Skin epidermis (tissue), 12 donors: ENCODE measurements around the gene ARID4B.
"Not testable (repeated sequence)": the region's sequence is repeated elsewhere in the genome, so short reads cannot be mapped to it uniquely, and the experiment has no call there.

Experiments
- H3K27ac ChIP-seq, 21 experiments: fragments of 200-600 bp; sonication (generic) in 11 of 21; one replicate each; pipeline ENCODE4 v1.5.0; 2020; ENCODE audit warnings: mild to moderate bottlenecking in 3 of 21, inconsistent platforms in 2 of 21, moderate library complexity in 2 of 21
- H3K4me3 ChIP-seq, 7 experiments: fragments of 200-600 bp; sonication (generic) in 2 of 7; one replicate each; pipeline ENCODE4 v1.5.0; 2020; ENCODE audit warnings: inconsistent platforms in 2 of 7, mild to moderate bottlenecking in 2 of 7, moderate library complexity in 1 of 7

ARID4B gene

DNA sequence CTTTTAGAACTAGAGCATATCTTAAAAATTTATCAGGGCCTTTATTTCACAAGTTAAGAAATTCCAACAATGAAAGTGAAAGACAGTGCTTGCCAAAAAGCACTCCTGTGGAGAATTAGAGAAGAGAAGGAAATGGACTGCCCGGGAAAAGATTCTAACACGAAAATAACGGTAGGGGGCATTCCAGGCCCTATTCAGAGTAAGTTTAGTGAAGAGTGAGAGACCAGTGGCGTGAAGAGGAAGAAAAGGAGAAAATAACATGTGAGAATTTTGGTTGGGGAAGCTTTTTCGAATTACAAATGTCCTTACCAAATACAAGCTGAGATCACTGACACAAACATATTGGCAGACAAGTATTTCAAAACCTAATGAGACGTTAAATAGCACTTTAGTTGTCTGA lies 128.5 kb downstream of the ARID4B start:
- Histone ChIP-seq H3K27ac (peak overlapping the region in 1 of 21 experiments; percentile 26), H3K4me3 (no peak overlapping the region)

DNA sequence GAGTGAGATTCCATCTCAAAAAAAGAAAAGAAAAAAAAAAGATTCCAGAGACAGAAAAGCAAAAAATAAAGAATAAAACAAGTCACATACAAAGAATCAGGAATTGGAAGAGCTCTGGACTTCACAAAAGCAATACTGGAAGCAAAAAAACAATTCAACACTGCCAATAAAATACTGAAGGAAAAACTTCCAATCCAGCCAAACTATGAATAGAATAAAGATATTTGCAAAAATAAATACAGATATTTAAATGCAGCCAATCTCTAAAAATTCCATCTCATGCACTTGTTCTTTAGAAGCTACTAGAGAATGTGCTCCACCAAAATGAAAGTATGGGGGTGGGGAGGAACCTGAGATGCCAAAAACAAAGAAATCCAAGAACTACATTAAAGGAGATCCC lies 137.5 kb downstream of the ARID4B start:
- H3K27ac ChIP-seq = no peak overlapping the region

DNA sequence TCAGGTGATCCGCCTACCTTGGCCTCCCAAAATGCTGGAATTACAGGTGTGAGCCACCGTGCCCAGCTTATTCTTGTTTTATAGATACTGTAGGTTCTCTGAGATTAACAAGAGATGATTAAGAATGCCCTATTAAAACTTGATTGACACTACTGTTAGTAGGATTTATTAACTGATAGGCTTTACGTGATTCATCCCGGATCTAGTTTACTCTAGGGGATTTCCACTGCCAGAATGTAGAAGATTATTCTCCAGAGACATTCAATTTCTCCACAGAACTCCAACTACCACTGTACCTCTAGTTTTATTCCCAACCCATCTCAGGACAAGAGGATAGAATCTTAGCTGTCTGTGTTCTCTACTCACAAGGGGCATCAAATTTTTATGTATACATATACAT lies 140.7 kb downstream of the ARID4B start:
- Histone ChIP-seq H3K4me3 (no peak overlapping the region), H3K27ac (no peak overlapping the region)

More for the DNA sequence above, 137.5 kb downstream of the ARID4B start:
- H3K4me3 ChIP-seq = no peak overlapping the region

DNA sequence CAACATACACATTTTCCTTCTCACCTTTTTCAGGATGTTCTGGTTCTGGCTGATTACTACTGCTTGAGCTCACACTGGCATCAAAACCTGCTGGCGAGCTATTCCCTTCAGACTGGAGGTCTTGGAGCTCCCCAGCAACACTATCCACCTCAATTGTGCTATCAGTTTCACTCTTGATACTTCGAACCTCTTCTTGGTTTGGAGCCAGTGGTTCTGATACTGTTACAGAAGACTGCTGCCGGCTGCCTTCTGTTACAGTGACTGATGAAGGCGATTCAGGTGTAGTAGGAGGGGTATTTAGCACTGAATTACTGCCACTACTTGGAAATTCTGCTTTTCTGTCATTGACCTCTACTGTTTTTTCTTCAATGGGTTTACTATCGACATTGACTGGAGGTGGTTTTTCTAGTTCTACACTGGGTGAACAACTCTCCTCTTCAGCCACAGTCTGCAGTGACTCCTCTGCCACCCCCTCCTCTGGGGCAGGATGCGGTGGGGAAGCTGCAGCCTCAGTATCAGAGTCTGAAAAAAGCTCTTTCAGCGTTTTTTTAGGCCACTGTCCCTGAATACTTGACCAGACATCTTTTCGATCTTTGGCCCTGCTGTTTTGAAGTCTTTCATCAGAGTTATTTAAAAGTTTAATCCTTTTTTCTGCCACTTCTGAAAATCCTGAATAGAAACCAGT lies 146.3 kb downstream of the ARID4B start:
- no peak overlapping the region for H3K4me3 ChIP-seq
- H3K27ac ChIP-seq = no peak overlapping the region

DNA sequence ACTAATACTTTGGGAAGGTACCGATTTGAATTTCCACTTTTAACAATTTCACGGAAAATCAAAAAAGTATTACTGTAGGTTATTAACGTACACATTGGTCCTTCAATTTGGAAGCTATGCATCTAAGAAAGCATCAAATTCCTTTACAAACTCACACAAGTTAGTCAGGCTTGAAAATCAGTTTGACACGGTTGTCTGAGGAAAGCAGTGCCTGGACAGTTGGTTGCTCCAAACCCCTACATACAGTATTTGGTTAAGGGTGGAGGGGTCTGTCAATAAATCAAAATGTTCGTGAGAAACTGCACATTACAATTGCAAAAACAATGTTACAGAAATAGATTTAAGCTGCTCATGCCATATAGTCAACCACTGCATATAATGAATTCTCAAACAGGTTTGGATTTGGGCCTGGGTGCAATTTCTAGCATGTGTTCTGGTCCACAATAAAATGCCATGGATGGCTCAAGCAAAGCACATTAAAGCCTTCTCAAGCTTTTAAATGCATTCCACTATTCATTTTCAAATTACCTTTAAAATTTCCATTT lies 147.0 kb downstream of the ARID4B start:
- no peak overlapping the region for H3K27ac ChIP-seq
- H3K4me3 ChIP-seq = no peak overlapping the region

DNA sequence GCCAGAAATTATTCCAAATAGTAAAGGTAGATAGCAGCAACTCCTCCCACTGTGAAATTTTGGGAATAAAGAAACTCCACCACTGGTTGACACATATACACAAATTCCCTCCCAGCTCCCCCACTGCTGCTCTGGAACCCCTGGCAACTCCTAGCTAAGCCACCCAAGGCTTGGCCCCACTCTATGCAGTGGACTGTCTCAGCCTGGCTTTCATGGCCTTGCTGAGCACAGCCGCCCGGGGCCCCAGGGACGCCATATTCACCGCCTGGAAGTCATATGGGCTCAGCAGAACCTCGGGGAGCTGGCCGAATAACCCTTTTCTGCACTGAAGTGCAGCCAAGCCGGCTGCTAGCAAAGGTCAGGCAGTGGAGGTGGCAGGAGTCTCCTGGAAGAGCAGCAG lies 151.5 kb downstream of the ARID4B start:
- Histone ChIP-seq H3K4me3 (no peak overlapping the region), H3K27ac (no peak overlapping the region)

DNA sequence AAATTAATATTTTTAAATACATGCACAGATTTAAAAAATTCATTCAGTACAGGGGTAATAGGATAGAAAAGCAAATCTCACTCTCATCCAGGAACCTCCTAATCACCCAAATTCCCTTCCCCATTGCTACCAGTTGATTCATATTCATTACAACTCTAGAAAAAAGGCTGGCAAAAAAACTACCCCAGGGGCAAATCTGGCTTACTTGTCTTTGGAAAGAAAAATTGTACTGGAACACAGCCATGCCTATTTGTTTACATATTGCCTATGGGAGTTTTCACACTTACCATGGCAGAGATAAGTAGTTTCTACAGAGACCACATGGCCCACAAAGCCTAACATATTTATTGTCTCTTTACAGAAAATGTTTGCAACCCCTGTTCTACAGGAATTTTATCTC lies 158.0 kb downstream of the ARID4B start:
- Histone ChIP-seq H3K27ac (no peak overlapping the region), H3K4me3 (no peak overlapping the region)

DNA sequence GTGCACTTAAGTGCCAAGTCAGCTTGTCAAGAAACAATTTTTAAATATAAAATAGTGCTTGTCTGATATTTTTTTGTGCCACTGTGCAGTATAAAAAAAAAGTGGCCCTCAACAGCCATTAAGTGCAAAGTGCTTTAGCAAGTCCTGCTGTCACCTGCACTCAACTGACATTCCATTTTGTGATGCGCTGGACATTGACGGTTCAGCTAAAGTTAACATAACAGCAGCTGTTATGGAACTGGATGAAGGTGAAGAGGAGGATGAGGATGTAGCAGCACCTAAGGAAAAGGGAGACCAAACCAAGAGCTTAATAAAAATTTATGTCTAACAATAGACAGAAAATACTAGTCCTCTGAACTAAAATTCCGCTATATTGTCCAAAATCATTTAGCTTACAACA lies 159.6 kb downstream of the ARID4B start:
- Histone ChIP-seq H3K27ac (no peak overlapping the region), H3K4me3 (no peak overlapping the region)

DNA sequence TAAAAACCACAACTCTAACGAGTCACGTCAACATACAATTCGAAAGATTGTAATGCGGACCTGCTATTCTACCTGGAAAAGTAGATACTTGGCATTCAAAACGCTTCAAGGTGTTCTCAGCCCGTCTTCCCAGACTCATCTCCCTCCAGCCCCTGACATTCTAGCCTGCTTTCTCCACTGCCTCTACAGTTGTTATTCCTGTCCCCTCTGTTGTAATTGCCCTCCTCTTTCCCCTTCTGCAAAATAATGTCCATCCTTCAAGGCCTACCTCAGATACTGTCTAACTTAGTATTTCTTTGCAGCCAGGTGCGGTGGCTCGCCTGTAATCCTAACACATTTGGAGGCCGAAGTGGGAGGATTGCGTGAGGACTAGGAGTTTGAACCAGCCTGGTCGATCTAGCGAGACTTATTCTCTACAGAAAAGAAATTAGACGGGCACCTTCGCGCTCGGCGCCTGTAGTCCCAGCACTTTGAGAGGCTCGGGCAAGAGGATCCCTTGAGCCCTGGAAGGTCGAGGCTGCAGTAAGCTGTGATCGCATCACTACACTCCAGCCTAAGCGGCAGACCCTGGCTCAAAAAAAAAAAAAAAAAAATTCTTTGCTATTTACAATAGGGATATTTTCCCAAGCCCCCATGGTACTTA lies 166.2 kb downstream of the ARID4B start:
- Histone ChIP-seq H3K27ac (peak overlapping the region in 20 of 21 experiments; percentile 83 to 96 (median 91)), H3K4me3 (peak overlapping the region; percentile 50 to 88 (median 70))

DNA sequence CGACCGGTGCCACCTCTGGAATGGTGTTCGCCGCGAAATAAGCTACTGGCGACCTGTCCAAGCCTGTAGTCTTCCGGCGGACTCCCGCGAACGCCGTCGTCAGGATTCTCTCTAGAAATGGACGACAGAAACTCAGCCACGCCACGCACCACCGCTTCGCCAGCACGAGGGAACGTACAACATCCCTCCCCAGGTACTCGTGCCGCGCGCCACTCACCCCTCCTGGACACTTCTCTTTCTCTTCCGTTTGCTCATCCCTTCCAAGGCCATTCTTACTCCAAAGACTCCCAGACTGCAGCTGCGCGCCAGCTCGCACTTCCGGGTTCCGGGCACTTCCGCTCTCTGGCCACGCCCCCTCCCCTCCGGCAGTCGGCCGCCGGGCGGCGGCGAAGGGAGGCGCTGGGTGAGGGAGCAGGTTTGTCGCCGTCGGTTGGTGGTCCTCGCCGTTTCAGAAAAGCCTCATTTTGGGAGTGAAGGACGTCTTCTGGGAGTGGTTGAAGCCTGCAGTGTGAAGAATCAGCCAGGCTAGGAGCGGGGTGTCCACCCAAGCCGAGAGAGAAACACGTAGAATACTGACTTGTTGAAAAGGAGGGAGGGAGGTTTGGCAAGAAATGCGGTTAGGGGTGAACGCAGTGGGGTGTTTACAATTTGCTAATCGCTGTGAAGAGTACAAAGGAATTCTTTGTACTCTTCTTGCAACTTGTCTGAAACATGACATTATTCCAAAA lies 166.9 kb downstream of the ARID4B start, which contains the start of gene RBM34:
TSS of gene RBM34 (minus strand) at position 294 of the 728 bp plus-strand sequence. CDS start at position 270, 24 bp downstream.
- peak within 1 kb of the TSS; percentile 50 to 88 (median 70) for H3K4me3 ChIP-seq
- H3K27ac ChIP-seq = peak within 1 kb of the TSS; percentile 23 to 96 (median 91)

DNA sequence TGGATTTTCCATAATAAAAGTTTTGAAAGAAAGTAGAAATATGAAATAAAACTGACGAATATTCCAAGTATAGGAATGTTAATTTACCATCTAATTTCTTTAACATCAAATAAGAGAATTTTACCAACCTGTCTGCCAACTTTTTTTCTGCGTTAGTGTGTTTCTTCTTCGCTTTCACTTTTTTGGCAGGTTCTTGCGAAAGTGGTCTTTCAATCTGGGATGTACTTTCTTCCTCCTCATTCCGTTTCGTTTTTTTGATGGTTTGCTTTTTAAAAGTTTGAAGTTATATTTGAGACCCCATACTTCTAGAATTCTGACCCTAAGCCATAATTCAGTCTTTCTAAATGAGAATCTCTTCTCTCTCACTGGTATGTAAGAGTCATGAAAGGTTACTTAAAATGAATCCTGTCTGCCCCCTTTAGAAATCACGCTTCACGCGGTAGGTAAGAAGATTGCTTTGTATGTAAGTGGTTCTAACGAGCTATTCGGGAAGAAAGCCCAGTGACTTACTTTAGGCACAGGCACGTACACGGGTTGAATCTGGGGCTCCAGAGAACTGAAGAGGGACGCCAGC lies 167.5 kb downstream of the ARID4B start:
- peak overlapping the region; percentile 50 to 88 (median 70) for H3K4me3 ChIP-seq
- H3K27ac ChIP-seq = peak overlapping the region; percentile 23 to 96 (median 91)

DNA sequence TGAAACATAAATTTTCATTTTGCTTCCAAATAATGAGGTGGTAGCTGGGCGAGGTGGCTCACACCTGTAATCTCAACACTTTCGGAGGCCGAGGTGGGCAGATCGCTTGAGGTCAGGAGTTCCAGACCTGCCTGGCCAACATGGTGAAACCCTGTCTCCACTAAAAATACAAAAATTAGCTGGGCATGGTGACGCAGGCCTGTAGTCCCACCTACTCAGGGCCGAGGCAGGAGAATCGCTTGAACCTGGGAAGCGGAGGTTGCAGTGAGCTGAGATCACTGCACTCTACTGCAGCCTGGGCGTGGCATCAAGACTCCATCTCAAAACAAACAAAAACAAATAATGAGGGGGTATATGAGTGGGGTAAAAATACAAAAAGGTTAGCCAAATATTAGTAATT lies 168.0 kb downstream of the ARID4B start:
- Histone ChIP-seq H3K4me3 (peak overlapping the region; percentile 50 to 88 (median 70)), H3K27ac (peak overlapping the region in 9 of 21 experiments; percentile 85 to 93 (median 91))

DNA sequence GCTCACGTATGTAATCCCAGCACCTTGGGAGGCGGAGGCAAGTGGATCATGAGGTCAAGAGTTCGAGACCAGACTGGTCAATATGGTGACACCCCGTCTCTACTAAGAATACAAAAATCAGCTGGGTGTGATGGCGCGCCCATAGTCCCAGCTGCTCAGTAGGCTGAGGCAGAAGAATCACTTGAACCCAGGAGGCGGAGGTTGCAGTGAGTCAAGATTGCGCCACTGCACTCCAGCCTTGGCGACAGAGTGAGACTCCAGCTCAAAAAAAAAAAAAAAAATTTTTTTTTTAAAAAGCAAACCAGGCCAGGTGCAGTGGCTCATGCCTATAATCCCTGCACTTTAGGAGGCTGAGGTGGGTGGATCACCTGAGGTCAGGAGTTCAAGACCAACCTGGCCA lies 168.7 kb downstream of the ARID4B start:
- not testable (repeated sequence) for H3K4me3 ChIP-seq, H3K27ac ChIP-seq

DNA sequence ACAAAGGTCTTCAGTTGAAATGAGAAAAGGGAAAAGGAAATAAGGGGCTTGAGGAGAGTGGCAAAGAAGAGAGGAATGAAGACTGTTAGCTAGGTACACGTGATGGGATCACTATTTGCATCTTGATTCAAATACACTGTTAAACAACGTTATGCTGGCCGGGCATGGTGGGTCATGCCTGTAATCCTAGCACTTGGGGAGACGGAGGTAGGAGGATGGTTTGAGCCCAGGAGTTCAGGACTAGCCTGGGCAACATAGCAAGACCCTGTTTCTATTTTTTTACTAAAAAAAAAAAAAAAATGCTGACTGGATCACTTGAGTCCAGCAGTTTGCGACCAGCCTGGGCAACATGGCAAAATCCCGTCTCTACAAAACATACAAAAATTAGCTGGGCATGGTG lies 169.3 kb downstream of the ARID4B start:
- H3K27ac ChIP-seq = no peak overlapping the region
- no peak overlapping the region for H3K4me3 ChIP-seq

DNA sequence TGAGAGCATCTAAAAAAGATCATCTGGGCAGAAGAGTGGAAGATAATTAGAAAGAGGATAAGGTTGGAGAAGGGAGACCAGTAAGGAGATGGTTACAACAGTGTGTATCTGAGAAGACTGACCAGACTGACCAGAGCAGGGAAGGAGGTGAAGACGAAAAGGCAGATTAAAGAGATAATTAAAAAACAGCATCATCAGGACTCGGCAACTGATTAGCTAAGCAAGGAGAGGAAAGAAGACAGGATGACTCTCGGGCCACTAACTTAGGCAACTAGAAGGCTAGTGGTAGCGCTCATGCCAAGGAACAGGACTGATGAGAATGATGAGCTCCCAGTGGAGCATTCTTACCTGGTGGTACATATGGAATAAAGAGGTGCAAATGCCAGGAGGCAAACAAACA lies 170.8 kb downstream of the ARID4B start:
- H3K4me3 ChIP-seq = no peak overlapping the region
- no peak overlapping the region for H3K27ac ChIP-seq

DNA sequence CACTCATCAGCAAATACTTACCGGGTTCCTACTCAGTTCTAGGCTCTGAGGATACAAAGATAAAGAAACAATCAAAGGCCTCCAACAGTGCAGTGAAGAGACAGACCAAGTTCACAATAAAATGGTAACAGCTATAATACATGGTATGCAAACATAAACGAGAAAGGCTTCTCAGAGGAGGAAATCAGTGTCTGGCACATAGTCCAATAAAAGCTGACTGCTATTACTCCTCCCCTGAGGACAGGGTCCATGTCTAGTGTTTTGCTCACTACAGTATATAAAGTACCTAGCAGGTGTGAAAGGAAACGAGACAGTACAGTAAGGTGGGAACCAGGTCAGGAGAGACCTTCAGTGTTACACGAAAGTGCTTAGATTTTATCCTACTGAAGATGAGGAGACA lies 171.2 kb downstream of the ARID4B start:
- no peak overlapping the region for H3K4me3 ChIP-seq
- no peak overlapping the region for H3K27ac ChIP-seq

DNA sequence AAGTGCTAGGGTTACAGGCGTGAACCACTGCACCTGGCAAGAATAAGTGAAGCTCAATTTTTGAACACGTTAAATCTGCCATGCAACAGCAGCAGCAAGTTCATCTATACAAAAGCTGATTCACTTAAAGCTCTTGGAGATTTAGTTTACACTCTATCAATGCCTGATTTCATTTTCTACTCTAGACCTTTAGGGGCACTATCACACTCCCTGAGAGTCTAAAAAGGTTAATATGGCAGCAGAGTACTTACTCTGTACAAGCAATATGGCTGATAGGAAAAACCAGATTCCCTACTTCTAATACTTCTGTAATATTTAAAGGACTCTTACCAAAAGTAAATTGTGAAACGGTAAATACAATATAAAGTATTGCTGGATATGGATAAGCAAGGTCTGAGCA lies 171.7 kb downstream of the ARID4B start:
- Histone ChIP-seq H3K27ac (no peak overlapping the region), H3K4me3 (no peak overlapping the region)

DNA sequence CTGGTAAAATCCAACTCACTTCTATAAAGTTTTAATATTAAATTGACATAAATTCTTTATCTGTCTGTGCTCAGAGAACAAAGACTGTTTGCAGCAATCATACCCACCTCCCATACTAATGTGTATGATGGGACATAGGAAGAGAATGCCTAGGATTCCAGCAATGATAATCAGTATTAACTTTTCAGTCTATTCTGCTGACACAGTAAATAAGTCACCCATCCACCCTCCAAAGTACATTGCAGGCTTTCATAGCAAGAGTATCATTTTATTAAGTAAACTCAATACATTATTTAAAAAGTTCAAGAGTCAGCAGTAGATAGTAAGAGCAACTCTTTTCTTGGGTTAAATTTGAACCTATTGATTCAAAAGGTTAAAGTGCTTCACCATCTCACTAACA lies 175.7 kb downstream of the ARID4B start:
- H3K27ac ChIP-seq = no peak overlapping the region
- H3K4me3 ChIP-seq = no peak overlapping the region

DNA sequence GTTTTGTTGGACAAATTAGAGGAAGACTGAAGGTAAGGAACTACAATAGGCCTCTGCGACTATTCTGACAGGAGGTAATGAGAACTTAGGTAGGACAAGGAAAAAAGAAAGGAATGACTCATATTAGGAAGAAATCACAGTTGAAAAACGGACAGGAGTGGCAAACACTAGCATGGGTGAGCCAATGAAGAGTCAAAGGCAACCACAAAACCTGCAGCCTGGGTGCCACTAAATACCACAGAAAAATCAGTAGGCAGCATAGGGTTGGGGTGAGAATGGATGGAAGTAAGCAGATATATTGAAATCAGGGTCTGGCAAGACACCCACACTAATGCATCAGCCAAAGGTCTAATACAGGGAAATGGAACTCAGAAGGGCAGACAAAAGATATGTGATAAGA lies 176.9 kb downstream of the ARID4B start:
- Histone ChIP-seq H3K27ac (no peak overlapping the region), H3K4me3 (no peak overlapping the region)

DNA sequence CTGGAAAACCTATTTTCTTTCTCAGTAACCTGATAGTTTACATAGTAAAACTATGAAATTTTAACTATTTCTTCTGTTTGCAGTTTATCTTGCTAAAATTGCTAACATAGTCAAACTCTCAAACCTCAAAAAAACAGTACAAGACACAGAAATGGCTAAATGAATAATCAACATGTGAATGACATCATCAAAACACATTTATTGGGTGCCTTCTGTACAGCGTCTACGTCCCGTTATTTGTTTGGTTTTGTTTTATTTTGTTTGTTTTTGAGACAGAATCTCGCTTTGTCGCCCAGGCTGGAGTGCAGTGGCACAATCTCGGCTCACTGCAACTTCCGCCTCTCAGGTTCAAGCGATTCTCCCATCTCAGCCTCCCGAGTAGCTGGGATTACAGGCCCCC lies 178.2 kb downstream of the ARID4B start:
- no peak overlapping the region for H3K27ac ChIP-seq
- H3K4me3 ChIP-seq = no peak overlapping the region
